HG03354 (cell line): ENCODE data around the gene NCF2.

ENCODE experiments used
- ATAC-seq: cut with Tn5 transposase; IDR thresholded peaks from one replicate; pipeline ENCODE4 v1.9.1; 2021; ENCODE audit warnings: mild to moderate bottlenecking; ENCODE audit not compliant: unreplicated experiment, poor library complexity, severe bottlenecking

NCF2 gene

GRCh38 chr1:183562701-183563100, 27.6 kb downstream of the NCF2 start:
- no peak for ATAC-seq

GRCh38 chr1:183559061-183559460, 31.2 kb downstream of the NCF2 start:
- no peak for ATAC-seq

GRCh38 chr1:183554577-183554976, 35.7 kb downstream of the NCF2 start:
- ATAC-seq, result no peak

GRCh38 chr1:183553764-183554163, 36.5 kb downstream of the NCF2 start:
- no peak for ATAC-seq

GRCh38 chr1:183553331-183553730, 36.9 kb downstream of the NCF2 start:
- ATAC-seq, result no peak

- no peak for ATAC-seq
These were observed 37.4 kb downstream of the NCF2 start for GRCh38 chr1:183552891-183553290.

GRCh38 chr1:183552441-183552840, 37.8 kb downstream of the NCF2 start:
- no peak for ATAC-seq

GRCh38 chr1:183551924-183552323, 38.3 kb downstream of the NCF2 start:
- no peak for ATAC-seq

- no peak for ATAC-seq
These were observed 39.3 kb downstream of the NCF2 start for GRCh38 chr1:183550915-183551314.

GRCh38 chr1:183548116-183548515, 42.1 kb downstream of the NCF2 start:
- no peak for ATAC-seq

- ATAC-seq, result no peak
These were observed 43.8 kb downstream of the NCF2 start for GRCh38 chr1:183546427-183546826.

GRCh38 chr1:183544598-183545297, 45.5 kb downstream of the NCF2 start:
- no peak for ATAC-seq

- no peak for ATAC-seq
These were observed 46.5 kb downstream of the NCF2 start for GRCh38 chr1:183543619-183544204.

- ATAC-seq, result no peak
These were observed 52.9 kb downstream of the NCF2 start for GRCh38 chr1:183537405-183537804.

- no peak for ATAC-seq
These were observed 56.6 kb downstream of the NCF2 start for GRCh38 chr1:183533617-183534174.

GRCh38 chr1:183528577-183528976, 61.7 kb downstream of the NCF2 start:
- ATAC-seq, result no peak

GRCh38 chr1:183522104-183522503, 68.2 kb downstream of the NCF2 start:
- no peak for ATAC-seq

GRCh38 chr1:183520379-183520778, 69.9 kb downstream of the NCF2 start:
- ATAC-seq, result no peak

- ATAC-seq, result no peak
These were observed 72.9 kb downstream of the NCF2 start for GRCh38 chr1:183517401-183517800.

- ATAC-seq, result no peak
These were observed 73.5 kb downstream of the NCF2 start for GRCh38 chr1:183516725-183517124.

GRCh38 chr1:183515002-183515689, 75.1 kb downstream of the NCF2 start:
- ATAC-seq, result no peak
